IgD-negative memory B cell (primary cell): ENCODE results near the gene NFIA. TPM values are rescaled to one million over a fixed set of nuclear protein-coding genes. Genes with fewer than 3 reads are reported as not detected.

ENCODE experiments used
- H3K27ac Mint-ChIP-seq, 3 donors: one replicate each; pipeline ENCODE4 v1.8.0; 2020 to 2022; ENCODE audit warnings: mild to moderate bottlenecking in 3 of 3, mixed read lengths in 3 of 3, moderate library complexity in 1 of 3
- H3K27me3 Mint-ChIP-seq: one replicate; pipeline ENCODE4 v1.8.0; 2021; ENCODE audit warnings: mixed read lengths
- H3K36me3 Mint-ChIP-seq: one replicate; pipeline ENCODE4 v1.8.0; 2020; ENCODE audit warnings: mild to moderate bottlenecking, mixed read lengths
- H3K4me1 Mint-ChIP-seq, 3 donors: one replicate each; pipeline ENCODE4 v1.8.0; 2020 to 2022; ENCODE audit warnings: mixed read lengths in 3 of 3, mild to moderate bottlenecking in 1 of 3
- H3K4me3 Mint-ChIP-seq, 4 donors: one replicate each; pipeline ENCODE4 v1.8.0; 2020 to 2022; ENCODE audit warnings: mild to moderate bottlenecking in 4 of 4, mixed read lengths in 4 of 4, moderate library complexity in 3 of 4
- H3K9me3 Mint-ChIP-seq, 3 donors: one replicate each; pipeline ENCODE4 v1.8.0; 2020 to 2021; ENCODE audit warnings: mixed read lengths in 3 of 3, mild to moderate bottlenecking in 1 of 3
- polyA plus RNA-seq: library from polyadenylated mRNA; unstranded; fragments of 300-500 nt; fragmentation: Illumina TruSeq; gene quantifications from one replicate; pipeline ENCODE4 v1.2.3, GENCODE V29; 2021

Gene NFIA
- polyA plus RNA-seq, 1 donor from 2014 or later = 0.93 TPM

DNA sequence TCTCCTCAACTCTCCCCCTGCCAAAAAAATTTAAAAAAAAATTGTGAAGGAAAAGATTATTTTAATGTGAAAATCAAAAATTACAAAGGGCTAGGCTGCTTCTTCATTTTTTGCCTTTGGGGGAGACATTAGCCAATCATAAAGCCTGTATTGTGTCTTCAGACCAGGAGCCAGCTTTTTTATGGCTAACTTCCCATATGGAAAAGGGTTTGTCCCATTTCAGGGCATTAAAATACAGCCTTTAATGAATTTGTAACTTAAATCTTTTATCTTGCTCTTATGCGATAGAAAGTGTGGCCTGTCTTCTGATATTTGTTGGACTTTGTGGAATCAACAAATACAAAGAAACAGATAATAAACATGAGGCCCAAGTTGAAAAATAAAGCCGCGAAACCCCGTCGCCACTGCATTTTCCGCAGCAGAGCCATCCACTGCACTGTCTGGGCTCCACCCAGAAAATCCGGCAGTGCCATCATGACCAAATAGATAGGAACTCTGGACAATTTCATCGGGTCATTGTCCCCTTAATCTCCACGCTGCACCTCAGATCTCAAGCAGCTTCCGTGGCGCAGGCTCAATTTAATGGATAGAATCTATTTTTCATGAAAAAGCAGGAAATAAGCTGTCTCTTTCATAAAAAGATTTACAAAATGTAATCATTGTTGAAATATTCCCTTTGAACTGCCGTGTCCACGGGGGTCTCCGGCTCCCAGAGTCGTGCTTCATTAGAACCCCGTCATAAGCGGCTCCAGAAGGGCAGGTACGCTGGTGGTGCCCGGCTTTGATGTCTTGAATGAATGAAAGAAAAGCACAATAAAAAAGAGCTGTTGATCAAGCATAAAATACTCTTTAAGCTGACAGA, 365.0 kb downstream of the NFIA start:
- peaks cover 2% of the 10 kb centered on the region for H3K27me3 Mint-ChIP-seq
- H3K4me1 Mint-ChIP-seq = no peaks in the 10 kb centered on the region
- no peak overlapping the region for H3K27ac Mint-ChIP-seq
- no peaks in the 10 kb centered on the region for H3K9me3 Mint-ChIP-seq
- H3K36me3 Mint-ChIP-seq = no peaks in the 10 kb centered on the region
- no peak overlapping the region for H3K4me3 Mint-ChIP-seq

DNA sequence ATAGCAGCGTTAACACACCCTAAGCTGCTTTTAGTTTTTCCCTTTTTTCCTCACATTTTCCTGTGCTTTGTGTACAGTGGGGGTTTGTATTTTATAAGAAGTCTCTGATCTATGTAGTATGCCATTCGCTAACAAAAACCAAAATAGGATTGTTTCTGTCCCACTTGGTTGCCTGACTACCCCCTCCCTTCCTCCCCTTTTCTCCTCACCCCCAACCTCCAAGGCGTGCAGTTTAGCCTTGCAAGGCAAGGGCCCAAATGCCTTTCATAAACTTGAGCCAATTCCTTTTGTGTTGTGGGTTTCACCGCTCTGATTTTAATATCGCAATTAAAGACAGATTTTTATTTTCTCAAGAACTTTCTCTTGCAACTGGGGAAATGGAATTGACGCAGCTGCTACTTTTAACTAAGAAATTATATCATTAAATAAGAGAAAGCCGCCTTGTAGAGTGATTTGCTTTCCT, 365.6 kb downstream of the NFIA start:
- Mint-ChIP-seq H3K4me1 (peaks cover 0 to 1% (median under 1%) of the 10 kb centered on the region in 3 donors), H3K27me3 (peaks cover 2% of the 10 kb centered on the region), H3K36me3 (no peaks in the 10 kb centered on the region), H3K27ac (no peak overlapping the region), H3K4me3 (no peak overlapping the region), H3K9me3 (no peaks in the 10 kb centered on the region)

DNA sequence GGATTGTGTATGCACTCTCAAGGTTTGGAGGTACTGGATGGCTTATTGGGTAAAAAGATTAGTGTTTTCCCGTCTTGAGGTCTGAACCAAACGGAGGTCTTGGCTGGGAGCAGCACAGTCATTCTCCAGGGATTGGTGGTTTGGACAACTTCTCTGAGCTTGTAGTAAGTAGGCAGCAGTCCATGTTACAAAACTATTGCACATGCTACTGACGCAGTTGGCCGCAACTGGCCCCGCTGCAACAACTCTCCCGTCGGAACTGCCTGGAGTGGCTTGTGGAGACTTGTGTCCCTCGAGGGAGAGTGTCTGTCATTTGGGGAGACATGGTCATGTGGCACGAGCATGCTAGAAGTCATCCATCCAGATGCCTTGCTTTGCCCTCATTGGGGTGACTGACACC, 366.6 kb downstream of the NFIA start:
- Mint-ChIP-seq H3K9me3 (no peaks in the 10 kb centered on the region), H3K4me1 (peaks cover 0 to 3% (median 3%) of the 10 kb centered on the region in 3 donors), H3K27me3 (peaks cover 2% of the 10 kb centered on the region), H3K4me3 (no peak overlapping the region), H3K27ac (no peak overlapping the region), H3K36me3 (no peaks in the 10 kb centered on the region)

DNA sequence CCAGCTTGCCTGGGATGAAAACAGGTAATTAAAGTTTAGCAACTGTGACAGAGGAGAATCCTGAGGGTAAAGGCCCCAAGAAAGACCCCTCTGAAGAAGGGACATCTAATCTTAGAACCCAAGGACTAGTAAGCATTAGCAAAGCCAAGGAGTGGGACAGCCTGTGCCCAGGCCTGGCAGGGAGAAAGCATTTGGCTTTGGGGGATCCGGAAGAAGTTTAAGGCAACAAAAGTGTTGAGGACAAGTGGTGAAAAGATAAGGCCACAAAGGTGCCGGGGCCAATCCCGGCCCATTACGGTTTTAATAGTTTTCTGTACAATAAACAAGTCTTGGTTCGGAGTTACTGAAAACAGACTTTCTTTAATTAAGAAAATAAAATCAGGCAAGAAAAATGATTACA, 367.0 kb downstream of the NFIA start:
- Mint-ChIP-seq H3K27me3 (peaks cover 2% of the 10 kb centered on the region), H3K27ac (no peak overlapping the region), H3K36me3 (no peaks in the 10 kb centered on the region), H3K4me1 (peaks cover 0 to 3% (median 3%) of the 10 kb centered on the region in 3 donors), H3K4me3 (no peak overlapping the region), H3K9me3 (no peaks in the 10 kb centered on the region)

DNA sequence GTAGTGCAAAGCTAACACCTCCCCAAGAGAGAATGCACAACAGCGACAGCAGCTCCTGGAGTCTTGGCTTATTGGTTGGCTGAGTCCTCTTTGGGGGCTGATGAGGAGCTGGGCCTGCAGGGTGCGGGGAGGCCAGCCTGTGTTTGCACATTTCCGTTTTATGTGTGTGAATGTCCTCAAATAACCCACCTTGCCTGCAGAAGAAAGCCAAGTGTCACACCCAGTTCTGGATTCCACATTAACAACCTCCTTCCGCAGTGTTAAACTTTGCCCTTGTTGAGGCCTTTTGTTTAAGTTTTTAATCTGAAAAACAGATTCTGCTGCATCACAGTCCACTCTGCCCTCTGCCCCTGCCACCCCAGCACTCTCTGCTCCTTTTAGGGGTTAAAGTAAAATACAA, 368.1 kb downstream of the NFIA start:
- peaks cover 0 to 3% (median 3%) of the 10 kb centered on the region in 3 donors for H3K4me1 Mint-ChIP-seq
- H3K36me3 Mint-ChIP-seq = no peaks in the 10 kb centered on the region
- H3K27ac Mint-ChIP-seq = peak overlapping the region in 1 of 3 donors; percentile 74

DNA sequence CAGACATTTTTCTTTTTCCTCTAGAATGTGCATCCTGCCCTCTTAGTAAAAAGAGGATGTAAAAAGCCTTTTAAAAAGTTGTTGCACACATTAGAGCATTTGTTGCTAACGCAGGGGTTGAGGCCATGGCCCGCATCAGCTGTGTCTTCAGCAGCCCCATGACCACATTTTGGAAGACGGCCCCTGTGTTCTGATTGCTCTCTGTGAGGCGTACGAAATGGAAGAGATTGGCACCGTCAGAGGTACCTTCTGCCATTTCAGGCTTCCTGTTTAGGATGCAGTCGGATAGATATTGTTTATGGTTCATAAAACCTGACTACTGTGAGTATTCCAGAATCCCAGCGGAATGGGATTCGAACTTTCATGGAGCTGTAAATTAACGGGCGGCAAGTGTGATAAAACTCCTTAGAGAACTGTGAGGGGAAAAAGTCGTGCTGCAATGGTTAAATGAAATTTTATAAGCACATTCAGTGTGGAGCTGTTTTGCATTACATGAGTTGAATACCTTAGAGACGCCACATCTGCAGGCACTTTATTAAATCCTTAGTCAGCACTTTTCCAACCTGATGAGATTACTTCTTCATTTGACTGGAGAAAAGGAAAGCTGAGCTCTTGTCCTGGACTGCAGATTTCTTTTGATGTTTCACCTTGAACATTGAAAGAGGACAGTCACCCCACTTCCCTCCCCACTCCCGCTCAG, 368.7 kb downstream of the NFIA start:
- Mint-ChIP-seq H3K36me3 (no peaks in the 10 kb centered on the region), H3K27me3 (peaks cover 2% of the 10 kb centered on the region), H3K4me3 (no peak overlapping the region), H3K27ac (peak overlapping the region in 1 of 3 donors; percentile 57), H3K9me3 (no peaks in the 10 kb centered on the region), H3K4me1 (peaks cover 0 to 3% (median 3%) of the 10 kb centered on the region in 3 donors)

More for the DNA sequence above, 368.1 kb downstream of the NFIA start:
- H3K4me3 Mint-ChIP-seq = no peak overlapping the region
- no peaks in the 10 kb centered on the region for H3K9me3 Mint-ChIP-seq
- peaks cover 2% of the 10 kb centered on the region for H3K27me3 Mint-ChIP-seq

DNA sequence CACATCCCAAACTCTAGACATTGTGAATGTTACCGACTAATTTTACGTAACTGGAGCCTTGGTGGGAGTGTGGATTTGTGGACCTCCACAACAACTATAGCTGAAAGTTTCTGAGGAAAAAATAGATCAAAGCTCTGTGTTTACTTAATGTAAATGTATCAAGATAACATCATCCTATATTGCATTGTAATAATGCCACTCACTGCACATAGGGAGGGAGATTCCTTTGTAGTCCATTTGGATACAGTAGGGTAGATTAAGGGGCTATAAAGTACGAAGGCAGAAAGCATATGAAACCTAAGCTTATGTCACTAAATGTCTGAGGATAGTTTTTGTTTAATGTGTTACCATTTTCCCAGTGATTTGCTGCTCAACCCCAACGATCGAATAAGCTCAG, 369.2 kb downstream of the NFIA start:
- H3K9me3 Mint-ChIP-seq = no peaks in the 10 kb centered on the region
- H3K36me3 Mint-ChIP-seq = no peaks in the 10 kb centered on the region
- no peak overlapping the region for H3K4me3 Mint-ChIP-seq
- no peaks in the 10 kb centered on the region for H3K27me3 Mint-ChIP-seq
- peak overlapping the region in 1 of 3 donors; percentile 57 for H3K27ac Mint-ChIP-seq
- H3K4me1 Mint-ChIP-seq = peaks cover 0 to 3% (median 3%) of the 10 kb centered on the region in 3 donors

DNA sequence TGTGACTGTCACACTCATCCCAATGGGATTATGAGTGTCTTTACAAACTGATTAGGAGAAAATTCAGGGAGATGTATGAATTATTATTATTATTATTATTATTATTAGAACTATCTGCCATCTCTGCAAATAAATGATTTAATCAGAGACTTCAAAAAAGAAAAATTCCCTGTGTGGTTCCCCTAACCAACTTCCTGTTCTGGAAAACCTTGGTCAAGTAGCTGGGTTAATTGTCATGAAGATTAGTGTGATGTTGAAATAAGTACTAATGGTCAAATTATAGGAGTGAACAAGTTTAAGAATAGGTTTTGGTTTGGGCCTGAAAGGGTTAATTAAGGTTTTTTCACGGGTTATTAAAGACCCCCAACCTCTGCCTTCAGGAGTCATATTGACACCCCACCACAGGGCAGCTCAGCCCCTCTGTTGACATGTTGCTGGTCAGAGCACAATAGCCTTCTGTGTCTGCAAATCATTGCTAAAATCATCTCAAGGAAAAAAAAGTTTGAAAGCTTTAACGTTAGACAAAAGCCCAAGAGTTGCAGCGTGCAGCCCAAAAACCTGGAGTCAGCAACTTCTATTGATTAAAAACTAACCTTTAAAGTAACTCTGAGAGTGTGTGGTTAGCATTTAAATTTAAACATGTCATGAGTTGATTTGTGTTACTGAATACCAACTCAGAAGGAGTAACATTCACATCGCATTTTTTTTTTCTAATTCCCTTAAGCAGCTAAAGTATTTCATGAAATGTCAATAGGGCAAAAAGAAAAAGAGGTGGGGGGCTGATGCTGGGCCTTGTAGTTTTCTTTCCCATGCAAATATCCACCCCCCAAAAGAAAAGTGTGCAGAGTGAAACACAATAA, 370.0 kb downstream of the NFIA start:
- no peak overlapping the region for H3K27ac Mint-ChIP-seq
- H3K4me1 Mint-ChIP-seq = peaks cover 0 to 3% (median 3%) of the 10 kb centered on the region in 3 donors
- H3K4me3 Mint-ChIP-seq = no peak overlapping the region
- no peaks in the 10 kb centered on the region for H3K36me3 Mint-ChIP-seq
- no peaks in the 10 kb centered on the region for H3K9me3 Mint-ChIP-seq
- no peaks in the 10 kb centered on the region for H3K27me3 Mint-ChIP-seq

DNA sequence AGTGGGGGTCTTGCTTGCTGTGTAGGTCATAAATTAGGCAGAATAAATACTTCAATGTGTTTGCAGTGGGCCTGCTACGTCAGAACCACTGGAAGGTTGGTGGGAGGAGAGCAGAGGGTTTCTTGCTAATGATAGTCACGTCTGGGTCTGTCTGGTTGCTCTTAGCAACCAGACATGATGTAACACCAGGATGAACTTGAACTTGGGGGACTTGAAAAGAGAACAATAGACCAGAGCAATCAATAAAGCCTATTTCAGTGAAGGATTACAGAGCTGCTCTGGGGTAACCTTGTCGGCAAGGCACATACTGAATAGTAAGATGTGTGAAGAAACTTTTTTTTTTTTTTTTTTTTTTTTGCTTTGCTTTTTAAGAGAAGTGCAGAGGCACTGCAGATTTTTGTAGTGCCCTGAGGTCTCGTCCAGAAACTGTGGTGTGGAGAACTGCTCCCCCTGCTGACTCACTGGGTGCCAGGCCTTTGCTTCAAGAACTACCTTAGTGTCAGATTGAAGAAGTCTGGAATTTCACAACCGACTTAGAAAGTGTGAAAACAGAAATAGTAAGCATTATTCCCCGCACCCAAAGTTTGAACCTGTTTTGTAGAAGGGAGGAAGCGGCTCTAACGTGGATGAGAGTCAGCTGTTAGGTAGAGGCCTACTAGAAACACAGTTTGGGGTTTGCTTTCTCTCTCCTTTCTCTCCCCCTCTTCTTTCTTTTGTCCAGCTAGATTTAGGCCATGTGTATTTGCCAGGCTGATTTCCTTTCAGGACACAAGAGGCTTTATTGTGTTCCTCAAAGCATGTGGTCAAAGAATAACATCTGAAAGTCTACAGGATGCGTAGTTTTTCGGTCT, 371.0 kb downstream of the NFIA start:
- H3K9me3 Mint-ChIP-seq = no peaks in the 10 kb centered on the region
- no peak overlapping the region for H3K27ac Mint-ChIP-seq
- H3K36me3 Mint-ChIP-seq = no peaks in the 10 kb centered on the region
- H3K4me3 Mint-ChIP-seq = peak overlapping the region in 1 of 4 donors; percentile 9
- peaks cover 0 to 3% (median 3%) of the 10 kb centered on the region in 3 donors for H3K4me1 Mint-ChIP-seq
- no peaks in the 10 kb centered on the region for H3K27me3 Mint-ChIP-seq

DNA sequence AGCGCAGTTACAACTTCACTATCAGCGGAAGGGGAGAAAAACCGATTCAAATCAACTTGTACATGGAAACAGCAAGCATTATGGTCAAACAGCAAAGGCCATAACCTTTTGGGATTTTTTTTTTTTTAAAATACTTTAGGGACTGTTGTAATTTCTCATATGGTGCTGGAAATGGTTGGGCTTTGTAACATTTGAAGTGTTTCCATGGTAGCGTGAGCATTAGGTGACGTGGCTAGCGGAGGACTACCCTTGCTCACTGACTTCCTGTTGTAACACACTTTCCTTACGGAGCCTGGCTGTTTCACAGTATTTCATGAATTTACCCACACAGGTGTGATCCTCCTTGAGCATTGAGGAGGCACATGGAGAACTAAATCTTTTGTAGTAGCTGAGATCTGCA, 373.0 kb downstream of the NFIA start:
- Mint-ChIP-seq H3K27me3 (no peaks in the 10 kb centered on the region), H3K27ac (no peak overlapping the region), H3K4me3 (peak overlapping the region in 1 of 4 donors; percentile 28), H3K36me3 (no peaks in the 10 kb centered on the region), H3K9me3 (no peaks in the 10 kb centered on the region), H3K4me1 (peaks cover 0 to 3% (median 3%) of the 10 kb centered on the region in 3 donors)

DNA sequence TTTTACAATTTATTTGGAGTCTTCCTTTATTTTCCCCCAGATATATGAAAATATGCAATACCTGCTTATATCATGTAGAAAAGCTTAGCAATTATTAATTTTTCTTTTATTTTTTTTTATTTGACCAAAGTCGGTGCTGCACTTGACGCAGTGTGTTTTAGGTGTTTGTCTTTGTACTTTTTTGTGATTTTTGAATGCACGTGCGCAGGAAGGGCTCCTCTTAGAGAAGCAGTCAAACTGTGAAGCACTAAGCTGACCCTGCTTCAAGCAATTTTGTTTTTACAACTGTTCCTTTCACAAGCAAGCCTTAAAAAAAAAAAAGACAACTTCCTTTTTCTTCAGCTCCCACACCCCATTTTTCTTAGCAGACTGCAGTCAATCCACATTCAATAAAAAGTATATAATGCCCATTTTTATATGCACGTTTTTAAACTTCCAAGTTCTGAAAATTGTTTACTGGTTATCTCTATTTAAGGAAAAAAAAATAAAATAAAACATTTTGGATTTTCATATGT, 375.2 kb downstream of the NFIA start:
- Mint-ChIP-seq H3K27ac (no peak overlapping the region), H3K4me1 (peaks cover 0 to 3% (median 3%) of the 10 kb centered on the region in 3 donors), H3K36me3 (no peaks in the 10 kb centered on the region), H3K9me3 (no peaks in the 10 kb centered on the region), H3K27me3 (no peaks in the 10 kb centered on the region), H3K4me3 (no peak overlapping the region)

DNA sequence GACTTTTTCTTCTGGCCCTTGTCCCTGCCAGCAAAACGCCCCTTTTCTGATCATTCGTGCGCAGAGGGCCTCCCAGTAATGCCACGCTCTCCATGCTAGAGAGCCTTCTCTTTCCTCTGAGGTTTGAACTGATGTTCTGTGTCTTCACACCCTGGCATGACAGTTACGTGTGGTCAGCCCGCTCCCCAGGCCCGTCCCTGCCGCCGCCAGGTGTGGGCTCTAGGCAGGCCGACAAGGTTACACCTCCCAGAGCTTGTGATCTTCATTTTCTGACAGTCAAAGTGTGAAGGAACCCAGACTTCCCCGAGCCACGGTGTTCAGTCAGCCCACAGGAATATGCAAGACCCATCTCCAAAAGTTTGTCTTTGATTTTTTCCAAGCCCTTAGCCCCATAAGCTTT, 377.0 kb downstream of the NFIA start:
- H3K4me3 Mint-ChIP-seq = no peak overlapping the region
- no peak overlapping the region for H3K27ac Mint-ChIP-seq
- H3K4me1 Mint-ChIP-seq = no peaks in the 10 kb centered on the region

DNA sequence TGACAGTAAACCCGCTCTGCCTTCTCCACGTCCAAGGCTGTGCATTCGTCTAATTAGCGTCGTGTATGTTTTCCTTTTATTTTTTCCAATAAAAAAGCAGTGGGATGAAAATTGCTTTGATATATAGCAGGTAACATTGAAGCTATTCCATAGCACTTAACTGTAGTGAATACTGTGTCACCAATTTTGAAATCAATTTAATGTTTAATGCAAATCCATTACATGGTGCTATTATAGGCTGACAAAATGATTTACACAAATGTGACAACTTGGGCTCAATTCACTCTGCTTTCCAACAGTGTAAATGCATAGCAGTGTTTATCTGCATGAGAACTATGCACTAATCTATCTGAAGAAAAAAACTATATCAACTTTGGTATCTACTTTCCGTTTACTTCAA, 377.8 kb downstream of the NFIA start:
- H3K4me1 Mint-ChIP-seq = no peaks in the 10 kb centered on the region
- H3K36me3 Mint-ChIP-seq = no peaks in the 10 kb centered on the region
- no peak overlapping the region for H3K27ac Mint-ChIP-seq
- H3K27me3 Mint-ChIP-seq = peaks cover 2% of the 10 kb centered on the region
- no peak overlapping the region for H3K4me3 Mint-ChIP-seq
- H3K9me3 Mint-ChIP-seq = no peaks in the 10 kb centered on the region

More for the DNA sequence above, 377.0 kb downstream of the NFIA start:
- Mint-ChIP-seq H3K27me3 (no peaks in the 10 kb centered on the region), H3K9me3 (no peaks in the 10 kb centered on the region), H3K36me3 (no peaks in the 10 kb centered on the region)
